Lower lobe of right lung (tissue), 2 donors: ENCODE data around the gene GABRR2. TPM values are rescaled to one million over a fixed set of nuclear protein-coding genes. Genes with fewer than 3 reads are reported as not detected.

ENCODE experiments used
- ATAC-seq, 2 donors: fragments of 200-7000 bp; cut with Tn5 transposase; one replicate each; pipeline ENCODE4 v1.9.1; 2020 to 2022; ENCODE audit warnings: mild to moderate bottlenecking in 2 of 2, moderate library complexity in 2 of 2
- DNase-seq: peaks from one replicate; pipeline ENCODE4 v3.0.0-alpha.2; 2020
- H3K27ac ChIP-seq: fragments of 200-600 bp; one replicate; pipeline ENCODE4 v1.8.0; 2022
- H3K27me3 ChIP-seq: fragments of 200-600 bp; one replicate; pipeline ENCODE4 v1.8.0; 2022; ENCODE audit warnings: low read depth
- H3K36me3 ChIP-seq: fragments of 200-600 bp; one replicate; pipeline ENCODE4 v1.8.0; 2022; ENCODE audit warnings: mild to moderate bottlenecking
- H3K4me1 ChIP-seq: fragments of 200-600 bp; one replicate; pipeline ENCODE4 v1.8.0; 2022
- H3K4me3 ChIP-seq: fragments of 200-600 bp; one replicate; pipeline ENCODE4 v1.8.0; 2022; ENCODE audit warnings: mild to moderate bottlenecking
- H3K9me3 ChIP-seq: fragments of 200-600 bp; one replicate; pipeline ENCODE4 v1.8.0; 2022
- CTCF ChIP-seq: fragments of 200-600 bp; IDR thresholded peaks from one replicate; pipeline ENCODE4 v1.8.0; 2022; ENCODE audit warnings: antibody characterized with exemption, mild to moderate bottlenecking
- intact Hi-C: fragments of 100-400 bp; cut with DNase I; formaldehyde crosslinking; loops from one replicate; pipeline ENCODE4 v1.11.0; 2022
- long read RNA-seq: library from polyadenylated mRNA; unstranded; transcript quantifications from one replicate; pipeline ENCODE4 v2.0.0, GENCODE V29; 2021
- total RNA-seq: library from RNA; stranded (reverse); fragmentation: NEBNext Ultra II Directional; extraction: Animal tissue kit (Norgen Biotek cat#: 25700); gene quantifications from one replicate; pipeline ENCODE4 v1.2.1, GENCODE V29; 2021
- donor health status: DM: no; HTN: yes; CAD: no; lungs with severe emphysema.

Gene GABRR2
- 1.2 TPM for total RNA-seq
- long read RNA-seq = 0 reads

DNA sequence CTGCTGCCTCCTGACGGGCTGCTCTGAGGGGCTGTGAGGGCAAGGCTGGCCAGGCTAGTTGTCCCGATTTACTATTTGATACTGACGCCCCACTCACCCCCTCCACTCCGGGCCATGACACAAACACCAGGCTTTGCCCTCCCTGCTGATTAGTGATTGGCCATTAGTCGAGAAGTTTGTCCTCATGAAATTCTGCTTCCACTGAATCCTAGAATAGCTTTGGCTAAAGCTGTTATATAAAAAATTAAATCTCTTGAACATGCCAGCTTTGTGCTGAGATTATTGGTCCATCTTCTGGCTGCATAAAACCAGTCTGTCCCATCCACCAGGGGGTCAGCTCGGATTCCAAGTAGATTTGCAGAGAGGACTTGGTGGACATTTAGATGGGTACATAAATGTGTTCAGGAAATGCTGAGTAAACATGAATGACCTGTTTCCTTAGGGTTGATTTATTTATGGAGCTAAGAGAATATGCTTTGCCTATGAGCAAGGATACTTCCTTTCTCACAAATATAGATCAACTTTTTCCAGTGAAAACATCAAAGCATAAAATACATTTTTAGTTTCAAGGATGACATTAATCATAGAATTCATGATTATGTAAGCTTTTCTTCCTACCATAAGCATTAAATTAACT, at the start of gene GABRR2:
GABRR2 (minus strand) TSS at position 51 of the 637 bp plus-strand sequence. CDS start 134 bp downstream, outside the sequence.
- no peak for TF ChIP-seq CTCF
- H3K9me3 ChIP-seq = no peaks in the 10 kb centered on the region
- H3K4me3 ChIP-seq = no peak within 1 kb of the TSS
- H3K36me3 ChIP-seq = no peaks in the 10 kb centered on the region
- ATAC-seq (no peak), DNase-seq (no peak)
- peaks cover 25% of the 10 kb centered on the region for H3K4me1 ChIP-seq
- no peak within 1 kb of the TSS for H3K27ac ChIP-seq
- intact Hi-C loops = no loop called here
- no peaks in the 10 kb centered on the region for H3K27me3 ChIP-seq

- Histone ChIP-seq H3K9me3 (no peaks in the 10 kb centered on the region), H3K36me3 (no peaks in the 10 kb centered on the region), H3K4me1 (peaks cover 14% of the 10 kb centered on the region), H3K27ac (no peak overlapping the region), H3K27me3 (no peaks in the 10 kb centered on the region), H3K4me3 (no peak overlapping the region)
- ATAC-seq (no peak), DNase-seq (no peak)
- TF ChIP-seq CTCF = no peak
- intact Hi-C loops = no loop called here
Observed at GRCh38 chr6:89364586-89364985, 49.5 kb upstream of the GABRR2 start.

DNA sequence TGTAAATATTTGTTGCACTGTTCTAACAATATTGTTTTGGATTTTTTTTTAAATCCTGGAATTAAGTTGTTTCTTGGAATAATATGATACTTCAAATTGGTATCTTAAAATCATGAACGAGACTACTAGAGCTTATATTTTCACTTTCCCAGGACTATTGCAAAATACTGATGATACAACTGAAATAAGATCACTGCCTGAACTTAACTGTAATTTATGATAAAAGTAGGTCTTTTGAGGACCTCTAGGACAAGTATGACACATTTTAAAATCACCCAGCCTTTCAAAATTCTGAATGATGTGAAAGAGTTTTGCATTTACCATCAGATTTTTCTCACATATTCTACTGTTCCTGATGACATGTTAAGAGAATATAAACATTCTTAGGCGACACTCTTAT, 46.1 kb upstream of the GABRR2 start:
- Histone ChIP-seq H3K4me1 (no peaks in the 10 kb centered on the region), H3K9me3 (no peaks in the 10 kb centered on the region), H3K4me3 (no peak overlapping the region), H3K27ac (no peak overlapping the region), H3K27me3 (no peaks in the 10 kb centered on the region), H3K36me3 (no peaks in the 10 kb centered on the region)
- no peak for DNase-seq
- no peak for ATAC-seq
- intact Hi-C loops = no loop called here
- TF ChIP-seq CTCF = no peak

DNA sequence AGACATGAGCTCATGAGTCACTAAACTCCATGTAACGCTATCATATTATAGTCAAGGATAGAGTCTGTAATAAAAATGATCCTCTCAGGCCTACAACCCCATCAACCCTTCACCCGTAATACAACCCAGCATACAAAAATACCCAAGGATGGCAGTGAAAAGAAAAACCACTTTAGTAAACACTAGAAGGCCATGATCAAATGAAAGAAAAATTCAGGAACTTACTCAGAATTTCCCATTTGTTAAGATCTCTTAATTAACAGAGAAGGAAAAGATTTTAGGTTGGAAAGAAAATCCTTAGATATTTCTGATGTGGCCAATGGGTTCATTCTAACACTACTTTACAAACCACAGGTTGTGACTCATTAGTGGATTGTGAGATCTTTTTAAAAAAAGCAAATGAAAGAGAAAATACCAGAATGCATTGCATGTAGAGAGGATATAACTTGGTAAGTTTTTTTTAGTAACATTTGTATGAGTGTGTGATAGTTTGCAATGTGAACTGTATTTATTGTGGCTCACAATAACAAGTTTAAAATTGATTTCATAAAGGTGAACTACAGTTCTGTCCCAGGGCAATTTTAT, 45.4 kb upstream of the GABRR2 start:
- no peak for DNase-seq
- no peak for TF ChIP-seq CTCF
- no peaks in the 10 kb centered on the region for H3K9me3 ChIP-seq
- H3K36me3 ChIP-seq = no peaks in the 10 kb centered on the region
- H3K4me1 ChIP-seq = no peaks in the 10 kb centered on the region
- H3K27me3 ChIP-seq = no peaks in the 10 kb centered on the region
- H3K27ac ChIP-seq = no peak overlapping the region
- no peak overlapping the region for H3K4me3 ChIP-seq
- no peak for ATAC-seq
- intact Hi-C loops = no loop called here

DNA sequence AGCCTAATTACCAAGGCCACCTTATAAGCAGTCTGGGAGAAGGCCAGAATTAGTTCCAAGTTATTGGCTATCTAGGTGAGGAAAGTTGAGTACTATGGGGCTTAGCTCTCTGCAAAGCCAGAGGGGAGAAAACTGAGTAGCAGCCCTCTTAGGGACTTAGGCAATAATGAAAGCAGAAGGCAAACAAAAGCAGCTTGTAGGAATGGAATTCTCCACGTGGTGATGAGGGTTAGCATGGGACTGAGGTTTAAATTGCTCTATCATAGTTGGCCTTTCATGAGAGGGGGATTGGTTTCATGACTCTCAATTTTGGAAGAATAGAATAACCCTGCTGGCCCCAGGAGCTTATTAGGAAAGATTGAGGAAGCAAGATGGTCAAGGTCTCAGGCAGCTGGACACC, 44.5 kb upstream of the GABRR2 start:
- H3K4me3 ChIP-seq = no peak overlapping the region
- no peaks in the 10 kb centered on the region for H3K36me3 ChIP-seq
- H3K27me3 ChIP-seq = no peaks in the 10 kb centered on the region
- H3K27ac ChIP-seq = no peak overlapping the region
- intact Hi-C loops = no loop called here
- DNase-seq (no peak), ATAC-seq (no peak)
- no peaks in the 10 kb centered on the region for H3K4me1 ChIP-seq
- H3K9me3 ChIP-seq = no peaks in the 10 kb centered on the region
- TF ChIP-seq CTCF = no peak
